PC-9 (cell line): ENCODE data around the gene CEACAM4. TPM values are rescaled to one million over a fixed set of nuclear protein-coding genes. Genes with fewer than 3 reads are reported as not detected.

Experiments
- BruUV-seq: library from RNA; stranded (reverse); fragments of 400-500 nt; replicated peaks from 2 replicates; lab custom pipeline; 2021; lab: Mats Ljungman, UMichigan
- CTCF ChIA-PET: fragments of 300-600 bp; sonication (Branson Sonifier 250); formaldehyde crosslinking; loops from one replicate; lab custom pipeline; 2022; ENCODE audit warnings: antibody characterized with exemption; lab: Charles Lee
- POLR2A ChIA-PET: fragments of 300-600 bp; sonication (Branson Sonifier 250); formaldehyde crosslinking; loops from one replicate; lab custom pipeline; 2022; ENCODE audit warnings: antibody characterized with exemption; ENCODE audit not compliant: unreplicated experiment; lab: Charles Lee
- DNase-seq, 2 experiments: peaks; one replicate each; pipeline versions ENCODE4 v3.0.0 to v3.0.0-alpha.2; 2015 to 2022; ENCODE audit warnings: mixed read lengths in 1 of 2
- H2AFZ ChIP-seq: fragments of 200-600 bp; sonication (generic); 2 replicates; pipeline ENCODE4 v1.8.1; 2017; ENCODE audit warnings: antibody characterized with exemption
- H3F3A ChIP-seq: fragments of 200-600 bp; sonication (generic); 2 replicates; pipeline ENCODE4 v1.8.1; 2017; ENCODE audit warnings: antibody characterized with exemption, mild to moderate bottlenecking, low read depth; ENCODE audit not compliant: insufficient read depth
- H3K27ac ChIP-seq: fragments of 200-600 bp; sonication (generic); 2 replicates; pipeline ENCODE4 v1.6.1; 2016; ENCODE audit warnings: mixed run types
- H3K27me3 ChIP-seq: fragments of 200-600 bp; sonication (generic); 2 replicates; pipeline ENCODE4 v1.6.1; 2016; ENCODE audit warnings: low read depth, mixed run types; ENCODE audit not compliant: insufficient read depth
- H3K36me3 ChIP-seq: fragments of 200-600 bp; sonication (generic); 2 replicates; pipeline ENCODE4 v1.6.1; 2016; ENCODE audit warnings: low read depth, mixed run types
- H3K4me1 ChIP-seq: fragments of 200-600 bp; sonication (generic); replicated peaks from 2 replicates; pipeline ENCODE4 v1.6.1; 2016; ENCODE audit warnings: mixed run types; ENCODE audit not compliant: insufficient read depth
- H3K4me2 ChIP-seq: fragments of 200-600 bp; sonication (generic); 2 replicates; pipeline ENCODE4 v1.6.1; 2017; ENCODE audit warnings: mixed run types
- H3K4me3 ChIP-seq: fragments of 200-600 bp; sonication (generic); 2 replicates; pipeline ENCODE4 v1.6.1; 2016; ENCODE audit warnings: mixed run types
- H3K79me2 ChIP-seq: fragments of 200-600 bp; sonication (generic); 2 replicates; pipeline ENCODE4 v1.6.1; 2017; ENCODE audit warnings: low read depth, mixed run types
- H3K9me2 ChIP-seq: fragments of 200-600 bp; sonication (generic); 2 replicates; pipeline ENCODE4 v1.8.1; 2017; ENCODE audit warnings: mild to moderate bottlenecking; ENCODE audit not compliant: insufficient read depth
- H3K9me3 ChIP-seq: fragments of 200-600 bp; sonication (generic); 2 replicates; pipeline ENCODE4 v1.8.1; 2016; ENCODE audit warnings: low read depth; ENCODE audit not compliant: insufficient read depth
- H4K20me1 ChIP-seq: fragments of 200-600 bp; sonication (generic); 2 replicates; pipeline ENCODE4 v1.8.1; 2017; ENCODE audit not compliant: insufficient read depth
- CTCF ChIP-seq: fragments of 200-600 bp; sonication (generic); conservative IDR thresholded peaks from 2 replicates; pipeline ENCODE4 v1.6.1; 2017; ENCODE audit warnings: mixed run types, antibody characterized with exemption, mild to moderate bottlenecking, moderate library complexity
- EZH2 ChIP-seq: fragments of 200-600 bp; sonication (generic); IDR thresholded peaks from 2 replicates; pipeline ENCODE4 v1.8.0; 2017; ENCODE audit warnings: antibody characterized with exemption, low read depth
- intact Hi-C: fragments of 100-400 bp; cut with micrococcal nuclease; formaldehyde crosslinking; loops from one replicate; pipeline ENCODE4 v1.10.0; 2022; ENCODE audit not compliant: unreplicated experiment
- total RNA-seq: library from RNA; stranded (reverse); gene quantifications from 2 replicates; pipeline ENCODE4 v1.2.3, GENCODE V29; 2021

Gene CEACAM4
- total RNA-seq, 1 experiment from 2014 or later: not detected

DNA sequence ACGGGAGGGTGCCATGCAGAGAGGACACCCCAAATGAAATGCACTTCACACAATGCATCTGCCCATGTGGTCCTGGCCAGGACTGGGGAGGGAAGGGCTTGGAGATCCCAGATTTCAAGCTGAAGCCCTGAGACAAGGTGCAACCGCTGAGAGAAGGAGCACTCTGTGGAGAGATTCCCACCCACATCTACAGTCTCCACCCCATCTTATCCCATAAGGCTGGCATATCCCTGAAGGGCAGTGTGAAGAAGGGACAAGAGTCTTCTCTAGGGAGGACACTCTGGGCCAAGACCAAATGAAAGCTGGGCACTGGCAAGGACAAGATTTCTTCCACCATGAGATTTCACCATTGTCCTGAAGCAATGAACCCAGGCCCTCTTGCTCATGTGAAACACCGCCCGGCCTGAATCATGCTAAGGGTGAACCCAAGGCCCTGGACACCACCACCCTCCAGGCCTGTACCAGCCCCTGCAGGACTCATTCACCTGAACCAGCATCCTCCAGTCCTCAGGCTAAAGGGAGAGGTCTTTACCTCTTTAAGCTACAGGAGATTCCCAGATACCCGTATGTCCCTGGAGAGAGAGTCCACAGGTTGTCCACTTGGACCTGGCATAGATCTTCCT lies 20.5 kb downstream of the CEACAM4 start:
- Histone ChIP-seq H4K20me1 (no peaks in the 10 kb centered on the region), H3K36me3 (no peaks in the 10 kb centered on the region), H3K27me3 (peaks cover 90% of the 10 kb centered on the region), H3K79me2 (no peaks in the 10 kb centered on the region), H3K27ac (no peak overlapping the region), H3K9me3 (no peaks in the 10 kb centered on the region), H3K4me1 (no peaks in the 10 kb centered on the region), H3K4me2 (no peak overlapping the region), H2AFZ (no peak overlapping the region), H3F3A (no peaks in the 10 kb centered on the region), H3K9me2 (no peaks in the 10 kb centered on the region), H3K4me3 (no peak overlapping the region)
- CTCF ChIA-PET: no interaction called here
- DNase-seq: no peak
- POLR2A ChIA-PET: no interaction called here
- TF ChIP-seq EZH2: no peak
- TF ChIP-seq CTCF: no peak
- BruUV-seq: no TSS peak
- intact Hi-C loops: no loop called here

- intact Hi-C loops: no loop called here
- H3K27ac ChIP-seq: no peak overlapping the region
- no peaks in the 10 kb centered on the region for H3K36me3 ChIP-seq
- no peaks in the 10 kb centered on the region for H3K9me2 ChIP-seq
- TF ChIP-seq EZH2 (no peak), CTCF (no peak)
- ChIA-PET CTCF (interaction anchor here (0.6 kb wide), 1 partner anchor 199 kb away, joined by 7 read pairs; no protein-coding TSS in a partner anchor), POLR2A (no interaction called here)
- DNase-seq: no peak
- H3K79me2 ChIP-seq: no peaks in the 10 kb centered on the region
- no peak overlapping the region for H3K4me3 ChIP-seq
- BruUV-seq: no TSS peak
- H3K4me2 ChIP-seq: no peak overlapping the region
- no peaks in the 10 kb centered on the region for H3K4me1 ChIP-seq
- H3F3A ChIP-seq: no peaks in the 10 kb centered on the region
- H2AFZ ChIP-seq: no peak overlapping the region
- peaks cover 84% of the 10 kb centered on the region for H3K27me3 ChIP-seq
- H4K20me1 ChIP-seq: no peaks in the 10 kb centered on the region
- H3K9me3 ChIP-seq: no peaks in the 10 kb centered on the region
Observed at GRCh38 chr19:41604831-41605230, 22.0 kb downstream of the CEACAM4 start.

DNA sequence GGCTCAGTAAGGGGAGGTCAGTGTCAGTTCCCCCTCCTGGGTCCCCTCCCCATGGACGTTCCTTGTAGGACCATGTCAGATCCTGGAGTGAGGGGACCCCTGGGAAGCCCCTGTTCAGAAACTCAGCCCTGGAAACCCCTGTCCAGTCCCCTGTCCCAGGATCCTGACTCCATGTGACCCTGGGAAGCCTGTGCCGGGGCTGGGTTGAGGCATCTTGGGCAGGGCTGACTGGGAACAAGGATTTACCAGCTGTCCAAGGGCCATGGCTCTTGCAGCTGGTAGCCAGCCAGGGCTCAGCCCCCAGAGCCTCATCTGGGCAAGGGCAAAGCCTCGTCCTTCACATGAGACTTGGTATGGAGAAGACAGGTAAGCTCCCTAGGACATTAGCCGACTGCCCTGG lies 25.1 kb downstream of the CEACAM4 start:
- Histone ChIP-seq H3K36me3 (no peaks in the 10 kb centered on the region), H2AFZ (no peak overlapping the region), H3K27me3 (peaks cover 59% of the 10 kb centered on the region), H3F3A (no peaks in the 10 kb centered on the region), H3K4me1 (no peaks in the 10 kb centered on the region), H3K4me3 (no peak overlapping the region), H3K9me3 (no peaks in the 10 kb centered on the region), H3K4me2 (no peak overlapping the region), H4K20me1 (no peaks in the 10 kb centered on the region), H3K79me2 (no peaks in the 10 kb centered on the region), H3K27ac (no peak overlapping the region), H3K9me2 (no peaks in the 10 kb centered on the region)
- CTCF ChIA-PET: no interaction called here
- no peak for TF ChIP-seq EZH2
- TF ChIP-seq CTCF: no peak
- POLR2A ChIA-PET: no interaction called here
- no peak for DNase-seq
- intact Hi-C loops: no loop called here
- no TSS peak for BruUV-seq
